Amygdala (tissue), 56 donors: ENCODE measurements around the gene DDX10.

ENCODE experiments used
- DNase-seq, 56 donors: peaks; one replicate each; lab custom pipeline; 2025; lab: John Stamatoyannopoulos, UW

The DDX10 gene

DNA sequence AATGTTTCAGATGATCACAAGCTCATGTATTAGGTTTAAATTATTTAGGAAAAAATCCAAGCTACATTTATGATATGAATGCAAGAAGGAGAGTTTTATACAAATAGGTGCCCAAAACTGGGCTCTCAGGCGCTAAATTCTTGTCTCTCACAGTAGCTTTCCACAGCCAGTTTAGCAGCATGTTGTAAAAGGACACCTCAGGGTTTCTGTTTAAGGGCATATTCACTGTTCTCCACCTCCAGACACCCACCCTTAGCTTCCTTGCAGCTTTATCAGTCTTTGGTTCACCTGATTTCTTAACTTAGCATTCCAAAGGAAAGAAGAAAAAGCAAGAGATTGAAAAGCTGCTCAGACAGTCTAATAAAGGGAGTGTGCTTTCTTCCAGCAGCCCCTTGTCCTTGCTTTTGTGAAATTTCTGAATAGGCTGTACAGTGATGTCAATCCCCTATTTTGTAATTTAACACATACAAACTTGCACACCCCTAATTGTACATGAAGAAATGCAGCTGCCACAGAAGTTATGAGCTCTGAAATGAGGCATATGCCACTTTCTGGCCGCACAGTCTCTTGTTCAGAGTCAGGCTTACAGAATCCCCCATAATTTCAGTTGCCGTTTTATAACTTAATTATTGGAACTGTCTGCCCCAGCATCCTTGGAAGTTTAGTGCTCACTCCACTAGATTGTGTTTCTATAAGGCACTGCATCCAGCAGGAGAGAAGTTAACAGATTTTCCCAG lies 262.1 kb downstream of the DDX10 start:
- DNase-seq = no peak

DNA sequence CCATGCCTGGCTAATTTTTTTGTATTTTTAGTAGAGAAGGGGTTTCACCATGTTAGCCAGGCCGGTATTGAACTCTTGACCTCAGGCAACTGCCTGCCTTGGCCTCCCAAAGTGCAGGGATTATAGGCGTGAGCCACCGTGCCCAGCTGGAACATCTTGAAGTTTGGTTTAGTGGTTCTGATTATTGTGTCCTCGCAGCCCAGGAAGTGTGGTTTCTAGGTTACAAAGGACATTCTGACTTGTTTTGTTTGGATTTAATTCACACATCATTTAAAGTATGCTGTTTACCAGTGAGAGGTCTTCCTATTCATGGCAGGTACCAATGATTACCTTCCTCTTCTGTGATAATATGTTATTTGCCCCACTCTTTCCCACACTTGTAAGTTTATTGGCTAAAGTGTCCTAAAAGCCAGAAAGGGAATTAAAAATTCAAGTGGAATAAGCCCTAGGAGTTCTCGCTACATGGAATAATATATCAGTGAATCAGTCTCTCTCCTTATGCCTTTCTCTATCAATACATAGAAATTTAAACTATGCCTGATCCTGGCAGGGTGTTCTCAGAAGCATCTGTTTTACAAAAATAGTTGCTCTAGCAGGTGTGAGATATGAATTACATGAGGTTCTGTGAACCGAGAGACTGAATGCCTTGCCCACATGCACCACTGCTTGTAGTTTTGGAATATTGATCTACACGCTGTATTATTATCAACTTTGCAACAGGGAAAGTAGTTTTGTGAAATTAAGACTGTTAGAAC lies 263.1 kb downstream of the DDX10 start:
- DNase-seq = no peak

DNA sequence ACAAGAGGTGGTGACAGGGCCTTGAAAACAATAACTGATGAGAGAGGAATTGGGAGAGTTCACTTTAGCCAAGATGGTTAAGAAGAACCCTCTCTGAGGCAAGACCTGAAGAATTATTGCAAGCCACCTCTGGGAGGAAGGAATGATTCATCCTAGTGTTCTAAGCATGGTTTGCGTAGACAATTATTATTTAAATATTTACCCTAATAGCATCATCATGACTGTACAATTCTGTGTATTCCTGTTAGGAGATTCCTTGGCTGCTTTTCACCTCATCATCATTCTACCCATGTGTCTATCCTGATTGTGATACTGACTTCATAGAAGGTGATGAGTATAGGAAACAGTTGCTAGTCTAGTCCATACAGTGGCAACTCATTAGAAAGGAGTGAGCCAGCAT lies 264.4 kb downstream of the DDX10 start:
- no peak for DNase-seq

DNA sequence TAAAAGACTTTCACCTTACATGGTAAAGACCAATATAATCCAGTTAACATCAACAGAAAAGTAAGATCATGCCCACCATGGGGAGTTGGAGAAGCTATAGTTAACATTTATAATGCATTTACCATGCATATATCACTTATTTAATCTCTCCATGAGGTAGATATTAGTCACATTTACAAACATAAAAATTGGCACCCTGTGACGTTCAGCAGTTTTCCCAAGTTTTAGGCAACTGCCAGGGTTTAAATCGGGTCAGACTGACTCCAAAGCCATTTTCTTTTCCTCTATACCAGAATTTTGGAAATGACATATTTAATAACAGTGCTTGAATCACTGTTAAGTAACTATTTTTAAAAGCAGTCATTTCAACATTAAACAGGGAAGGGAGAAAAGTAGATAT lies 266.3 kb downstream of the DDX10 start:
- no peak for DNase-seq

DNA sequence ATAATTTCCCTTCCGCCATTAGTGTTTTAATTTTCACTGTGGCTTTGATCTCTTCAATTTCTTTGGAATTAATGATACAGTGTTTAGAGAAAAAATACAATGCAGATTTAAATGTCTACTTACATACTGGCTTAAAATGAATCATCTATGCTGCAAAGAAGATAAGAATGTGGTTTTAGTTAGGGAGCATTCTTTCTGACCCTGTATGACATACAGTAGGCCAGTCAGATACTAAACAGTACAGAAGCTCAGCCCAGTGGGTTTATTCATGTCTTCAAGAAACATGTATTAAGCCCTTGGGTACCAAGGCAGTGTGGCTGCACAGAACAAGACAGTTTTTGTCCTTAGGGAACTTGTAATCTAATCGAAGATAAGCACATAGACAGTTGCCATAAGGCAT lies 268.8 kb downstream of the DDX10 start:
- no peak for DNase-seq

DNA sequence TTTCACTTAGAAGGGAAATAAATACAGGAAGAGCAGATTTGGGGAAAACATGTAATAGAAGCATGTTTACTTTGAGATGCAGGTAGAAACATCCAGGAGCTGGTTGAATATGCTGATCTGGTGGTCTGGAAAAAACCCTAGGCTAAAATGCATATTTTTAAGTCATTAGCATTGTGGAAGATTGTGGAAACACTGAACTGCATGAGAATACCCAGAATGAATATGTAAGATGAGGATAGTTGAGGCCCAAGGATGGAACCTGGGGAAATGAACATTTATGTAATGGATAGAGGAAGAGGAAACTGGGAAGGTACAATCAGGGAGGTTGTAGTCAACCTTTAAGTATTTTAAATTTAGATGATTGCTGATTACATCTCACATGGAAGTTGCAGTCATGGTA lies 269.4 kb downstream of the DDX10 start:
- no peak for DNase-seq

DNA sequence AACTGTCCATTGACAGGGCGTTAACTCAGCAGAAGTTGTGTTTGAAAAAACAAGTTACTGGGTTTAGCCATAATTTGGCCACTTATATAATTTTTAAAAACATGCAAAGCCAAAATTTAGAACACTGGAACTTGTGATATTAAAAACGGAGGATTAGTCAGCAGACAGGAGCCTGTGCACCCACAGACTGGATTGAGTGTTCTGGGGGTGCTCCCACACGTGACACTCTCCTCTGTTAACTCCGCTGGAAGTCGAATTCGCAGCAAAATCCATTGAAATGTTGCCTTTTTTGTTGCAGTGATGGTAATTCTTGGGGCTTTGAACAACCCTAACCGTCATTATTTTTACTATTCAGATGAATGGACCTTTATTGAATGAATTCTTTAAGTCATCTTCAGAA lies 269.8 kb downstream of the DDX10 start:
- peak in 2 of 56 donors; percentile 2 to 14 for DNase-seq

DNA sequence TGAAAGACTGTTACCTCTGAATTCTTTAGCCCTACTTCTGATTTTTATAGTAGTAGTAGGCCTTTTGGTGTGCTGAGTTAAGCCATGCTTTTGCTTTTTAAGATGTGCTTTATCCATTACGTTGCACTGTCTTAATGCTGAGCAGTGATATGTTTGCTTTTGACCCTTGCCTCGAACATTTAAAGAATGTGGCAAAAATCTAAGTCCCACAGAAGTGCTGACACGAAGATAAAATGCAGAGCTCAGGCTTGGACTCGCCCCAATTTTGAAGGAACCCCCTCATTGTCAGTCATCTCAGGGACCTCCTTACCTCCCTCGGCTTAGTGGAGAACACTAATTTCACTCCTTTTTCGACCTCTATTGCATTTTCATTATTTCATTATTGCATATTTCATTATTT lies 272.9 kb downstream of the DDX10 start:
- no peak for DNase-seq

DNA sequence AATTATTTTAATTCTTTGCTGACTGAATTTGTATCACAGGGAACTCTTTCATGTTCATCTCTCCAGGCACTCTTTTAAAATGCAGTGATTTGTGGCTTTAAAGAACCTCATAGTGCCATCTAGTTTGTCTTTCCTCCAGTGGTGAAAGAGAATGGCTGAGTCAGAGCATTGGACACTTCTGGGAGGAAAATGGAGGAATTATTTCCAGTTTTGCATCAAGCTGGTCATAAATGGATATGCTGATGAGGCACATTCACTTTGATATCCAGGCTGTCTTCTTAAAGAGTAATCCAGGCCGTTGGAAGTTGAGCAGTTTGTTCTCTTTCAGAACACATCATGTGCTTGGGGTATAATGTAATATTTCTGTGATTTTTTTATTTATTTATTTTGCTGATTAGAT lies 273.7 kb downstream of the DDX10 start:
- DNase-seq = no peak

DNA sequence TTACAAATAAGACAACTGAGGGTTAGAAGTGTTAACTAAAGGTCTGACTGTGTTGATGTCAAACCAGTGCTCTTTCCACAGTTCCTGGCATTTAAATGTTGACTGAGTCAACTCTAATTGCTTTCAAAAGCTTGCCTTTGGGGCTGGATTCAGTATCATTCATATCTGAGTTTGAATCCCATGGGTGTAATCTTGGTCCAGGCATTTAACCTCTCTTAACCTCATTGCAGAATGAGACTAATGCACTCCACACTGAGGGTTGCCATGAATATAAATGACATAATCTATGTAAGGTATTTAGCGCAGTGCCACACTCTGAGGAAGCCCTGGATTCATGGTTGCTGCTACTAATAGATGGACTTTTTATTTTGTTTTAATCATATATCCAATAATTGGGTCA lies 274.3 kb downstream of the DDX10 start:
- DNase-seq = no peak

DNA sequence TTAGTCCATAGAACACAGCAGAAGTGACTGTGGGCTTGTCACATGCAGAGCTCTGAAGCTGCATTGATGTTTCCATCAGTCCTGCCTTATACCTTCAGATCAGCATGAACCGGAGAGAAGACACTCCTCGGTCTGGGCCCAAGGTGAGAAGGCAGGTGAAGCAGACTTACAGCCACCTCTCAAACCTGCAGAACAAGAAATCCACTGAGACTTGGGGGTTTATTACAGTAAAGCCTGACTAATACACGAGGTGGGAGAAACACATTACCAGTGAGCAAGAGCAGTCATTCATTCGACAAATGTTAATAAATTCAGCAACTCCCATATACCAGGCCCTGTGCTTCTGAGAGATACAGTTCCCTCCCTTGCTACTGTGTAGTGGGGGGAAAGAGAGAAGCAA lies 279.0 kb downstream of the DDX10 start:
- no peak for DNase-seq

DNA sequence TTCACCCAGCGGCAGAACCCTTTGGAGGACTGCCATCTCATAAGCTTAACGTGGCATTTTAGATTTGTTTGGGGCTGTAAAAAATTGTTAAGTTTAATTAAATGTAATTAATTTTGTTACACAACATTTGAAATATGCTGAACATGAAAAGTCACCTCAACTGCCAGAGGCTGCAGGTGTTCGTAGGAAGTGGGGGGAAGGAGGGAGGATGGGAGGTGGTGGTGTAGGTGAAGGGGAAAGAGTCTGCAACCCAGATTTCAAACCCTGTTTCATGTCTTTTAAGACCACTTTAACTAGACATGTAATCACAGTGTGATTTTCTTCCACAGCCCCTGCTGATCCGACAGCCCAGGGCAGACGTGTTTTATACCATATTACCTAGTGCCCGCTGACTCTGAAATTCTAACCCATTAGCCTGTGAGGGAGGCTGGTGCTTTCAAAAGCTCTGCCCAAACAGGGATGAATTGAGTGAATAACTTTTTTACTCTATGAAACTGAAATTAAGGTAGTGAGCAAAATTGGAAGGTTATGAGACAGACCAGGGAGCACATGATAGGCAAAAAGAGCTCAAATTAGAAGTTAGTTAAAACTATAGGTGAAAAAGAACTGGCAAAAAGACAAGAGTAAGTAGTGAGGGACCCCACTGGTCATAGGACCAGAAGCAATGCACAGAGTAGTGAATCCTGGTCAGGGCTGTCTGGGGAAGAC lies 279.8 kb downstream of the DDX10 start:
- no peak for DNase-seq

DNA sequence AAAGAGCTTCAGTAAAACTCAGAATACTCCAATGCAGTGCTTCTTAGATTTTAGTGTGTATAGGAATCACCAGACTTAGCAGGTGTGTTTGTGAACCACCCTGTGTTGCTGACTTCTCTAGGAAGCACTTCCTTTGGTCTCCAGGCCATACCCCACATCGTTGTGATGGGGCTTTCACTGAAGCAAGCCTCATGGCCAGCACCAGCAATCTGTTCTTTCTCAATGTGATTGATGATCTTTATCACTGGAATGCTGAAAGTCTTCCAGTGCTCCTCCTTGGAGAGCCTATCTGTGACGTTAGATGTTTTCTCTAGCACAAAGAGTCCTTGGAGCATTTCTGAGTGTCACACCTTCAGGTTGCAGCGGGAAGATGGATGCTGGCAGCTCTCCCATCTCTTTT lies 280.5 kb downstream of the DDX10 start:
- DNase-seq = no peak

DNA sequence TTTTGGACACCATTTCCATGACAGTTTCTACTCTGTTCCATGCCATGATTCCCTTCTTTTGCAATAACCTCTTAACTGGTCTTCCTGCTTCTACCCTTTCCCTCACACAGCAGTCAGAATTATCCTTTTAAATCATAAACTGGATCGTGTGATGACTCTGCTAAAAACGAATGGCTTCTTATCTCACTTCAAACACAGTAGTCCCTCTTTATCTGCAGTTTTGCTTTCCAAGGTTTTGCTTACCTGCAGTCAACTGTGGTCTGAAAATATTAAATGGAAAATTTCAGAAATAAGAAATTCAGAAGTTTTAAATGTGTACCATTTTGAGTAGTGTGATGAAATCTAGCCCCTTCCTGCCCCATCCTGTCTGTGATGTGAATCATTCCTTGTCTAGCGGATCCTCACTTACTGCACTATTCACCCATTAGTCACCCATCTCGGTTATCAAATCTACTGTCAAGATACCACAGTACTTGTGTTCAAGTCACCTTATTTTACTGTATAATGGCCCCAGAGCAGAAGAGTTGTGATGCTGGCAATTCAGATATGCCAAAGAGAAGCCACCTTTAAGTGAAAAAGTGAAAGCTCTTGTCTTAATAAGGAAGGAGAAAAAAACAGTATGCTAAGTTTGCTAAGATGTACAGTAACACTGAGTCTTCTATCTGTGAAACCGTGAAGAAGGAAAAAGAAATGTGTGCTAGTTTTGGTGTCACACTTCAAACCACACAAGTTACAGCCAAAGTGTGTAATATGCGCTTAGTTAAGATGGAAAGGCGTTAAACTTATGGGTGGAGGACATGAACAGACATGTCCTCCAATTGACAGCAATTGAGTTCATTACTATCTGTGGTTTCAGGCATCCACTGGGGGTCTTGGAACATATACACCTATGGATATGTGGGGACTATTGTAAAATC lies 283.0 kb downstream of the DDX10 start:
- DNase-seq = no peak

DNA sequence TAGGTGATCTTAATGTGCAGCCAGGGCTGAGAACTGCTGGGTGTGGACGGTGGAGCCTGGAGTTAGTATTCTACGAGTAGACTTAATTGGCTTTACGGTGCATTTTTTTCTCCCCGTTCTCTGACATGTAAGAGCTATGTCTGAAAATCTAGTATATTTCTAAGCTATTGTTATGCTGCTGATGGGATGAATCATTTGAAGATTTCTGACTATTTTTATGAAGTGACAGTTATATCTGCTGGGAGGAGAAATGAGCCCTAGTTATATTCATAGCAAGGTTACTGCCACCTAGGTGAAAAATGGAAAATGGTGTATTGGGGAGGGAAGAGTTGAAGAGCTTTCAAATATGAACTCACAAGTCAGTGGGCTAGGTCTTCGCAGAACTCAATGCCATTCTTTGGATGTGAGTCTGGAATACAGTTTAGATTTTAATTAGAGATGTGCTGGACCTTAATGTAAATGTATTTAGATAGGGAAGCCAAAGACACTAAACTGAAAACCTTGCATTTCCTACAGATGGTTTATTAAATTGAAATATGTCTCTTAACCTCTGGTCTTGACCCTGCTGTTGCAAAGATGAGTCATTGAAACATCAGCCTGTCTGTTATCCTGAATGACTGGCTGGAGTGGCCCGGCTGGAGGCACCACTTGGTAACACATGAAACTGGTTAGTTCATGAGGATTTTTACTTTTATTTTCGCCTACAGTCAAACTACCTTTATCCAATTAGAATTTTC lies 293.7 kb downstream of the DDX10 start:
- no peak for DNase-seq

DNA sequence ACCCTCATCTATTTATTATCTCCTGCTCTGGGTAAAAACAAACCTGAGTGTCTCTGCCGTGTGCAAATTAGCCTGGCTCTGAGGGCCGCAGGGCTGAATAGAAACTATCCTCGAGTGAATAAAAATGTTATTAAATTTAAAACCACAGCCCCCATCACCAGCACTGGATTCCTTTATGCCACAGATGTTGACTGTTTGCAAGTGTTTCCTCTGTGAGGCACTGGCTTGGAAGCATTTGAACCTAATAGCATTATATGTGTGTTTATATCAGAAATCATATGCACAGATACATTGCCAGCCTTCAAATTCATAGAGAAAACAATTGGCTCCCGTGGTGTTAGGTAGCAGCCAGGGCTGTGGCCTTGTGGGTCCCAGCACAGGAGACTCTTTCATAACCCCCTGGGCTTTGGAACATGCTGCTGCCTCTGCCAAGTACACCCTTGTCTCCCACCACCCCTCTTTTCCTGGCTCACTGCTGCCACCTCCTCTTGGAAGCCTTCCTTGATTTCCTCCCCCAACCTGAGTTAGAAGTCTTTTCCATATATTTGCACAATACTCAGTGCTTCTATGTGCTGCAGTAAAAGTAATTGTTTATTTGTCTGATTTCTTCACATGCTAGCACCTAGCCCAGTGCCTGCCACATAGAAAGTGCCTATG lies 294.4 kb downstream of the DDX10 start:
- no peak for DNase-seq

DNA sequence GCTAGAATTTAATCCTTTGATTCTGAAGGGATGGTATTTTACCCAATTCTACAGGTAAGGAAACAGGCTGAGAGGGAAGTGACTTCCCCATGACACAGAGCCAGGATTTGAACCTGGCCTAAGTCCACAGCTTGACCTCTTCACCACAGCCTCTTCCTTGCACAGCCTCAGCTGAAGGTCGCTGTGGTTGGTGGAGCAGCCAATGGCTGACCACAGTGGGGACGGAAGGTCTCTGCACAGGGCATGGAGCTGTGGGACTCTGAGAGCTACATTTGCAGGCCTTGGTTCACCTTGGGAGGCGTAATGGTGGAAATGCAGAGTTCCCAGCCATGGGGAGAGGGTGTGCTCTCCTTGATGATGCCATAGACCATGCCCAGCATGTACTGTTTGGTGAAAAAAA lies 295.0 kb downstream of the DDX10 start:
- DNase-seq = no peak

DNA sequence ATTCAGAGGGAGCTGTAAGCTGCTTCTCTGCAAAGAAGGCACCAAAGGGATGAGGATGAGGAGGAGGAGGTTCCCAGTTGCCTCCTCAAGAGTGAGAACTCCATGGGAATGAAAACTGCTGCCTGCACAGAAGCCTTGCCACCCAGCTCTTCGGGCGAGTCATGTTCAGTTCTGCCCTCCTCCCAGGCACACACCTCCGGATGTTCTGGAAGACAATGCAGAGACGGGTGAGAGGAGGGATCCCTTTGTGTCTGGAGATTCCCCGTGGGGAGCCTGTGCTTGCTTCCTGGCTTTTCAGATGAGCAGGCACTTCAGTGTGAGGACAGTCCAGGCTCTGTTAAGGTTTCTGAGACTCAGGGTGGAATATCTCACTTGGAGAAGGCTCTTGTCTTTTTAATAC lies 295.6 kb downstream of the DDX10 start:
- peak in 6 of 56 donors; percentile 2 to 17 (median 8) for DNase-seq

DNA sequence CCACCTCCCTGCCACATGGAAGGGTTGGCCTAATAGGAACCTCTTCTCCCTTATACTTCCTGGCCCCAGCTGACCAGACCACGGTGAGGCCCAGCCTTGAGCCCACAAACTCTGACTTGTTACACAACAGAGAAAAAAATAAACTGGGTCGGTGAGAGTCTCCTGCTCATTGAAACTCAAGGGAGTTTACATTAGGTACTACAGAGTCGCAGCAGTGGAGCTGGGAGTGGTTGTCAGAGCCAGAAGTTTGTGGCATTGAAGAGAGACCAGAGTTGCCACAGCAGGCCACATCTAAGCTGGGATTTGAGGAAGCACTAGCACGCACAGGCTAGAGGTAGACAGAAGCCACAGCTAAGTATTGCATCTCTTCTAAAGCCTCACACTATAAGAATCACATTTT lies 296.2 kb downstream of the DDX10 start:
- no peak for DNase-seq
